GM13977 (cell line): ENCODE measurements around the gene NRCAM.

Experiments
- DNase-seq: peaks from one replicate; pipeline ENCODE4 v3.0.0; 2012; ENCODE audit warnings: low spot score
- CTCF ChIP-seq: IDR thresholded peaks from 2 replicates; pipeline ENCODE4 v1.5.1; 2012; ENCODE audit warnings: mild to moderate bottlenecking, control low read depth; ENCODE audit not compliant: insufficient read depth; ENCODE audit errors: extremely low read depth, missing control alignments
- in situ Hi-C: fragments of 300-500 bp; cut with MboI; formaldehyde crosslinking; loops from one replicate; pipeline ENCODE4 v1.12.0; 2022; ENCODE audit warnings: low sequenced_read_pairs, low pct_unique_long_range_greater_than_20kb, mixed read lengths, inconsistent platforms; ENCODE audit not compliant: unreplicated experiment

Gene NRCAM

GRCh38 chr7:108236681-108237415 lies 219.4 kb downstream of the NRCAM start:
- TF ChIP-seq CTCF = no peak
- no peak for DNase-seq
- in situ Hi-C loops = no loop called here

GRCh38 chr7:108235451-108236061 lies 220.7 kb downstream of the NRCAM start:
- in situ Hi-C loops = no loop called here
- no peak for TF ChIP-seq CTCF
- DNase-seq = no peak

- TF ChIP-seq CTCF = no peak
- no peak for DNase-seq
- in situ Hi-C loops = no loop called here
Measured at GRCh38 chr7:108234971-108235450, 221.2 kb downstream of the NRCAM start.

GRCh38 chr7:108234281-108234680 lies 222.0 kb downstream of the NRCAM start:
- in situ Hi-C loops = no loop called here
- no peak for TF ChIP-seq CTCF

GRCh38 chr7:108232076-108232475 lies 224.2 kb downstream of the NRCAM start:
- TF ChIP-seq CTCF = no peak
- in situ Hi-C loops = no loop called here

More at GRCh38 chr7:108234281-108234680, 222.0 kb downstream of the NRCAM start:
- DNase-seq = no peak

GRCh38 chr7:108231221-108231620 lies 225.0 kb downstream of the NRCAM start:
- no peak for TF ChIP-seq CTCF

More at GRCh38 chr7:108232076-108232475, 224.2 kb downstream of the NRCAM start:
- DNase-seq = no peak

More at GRCh38 chr7:108231221-108231620, 225.0 kb downstream of the NRCAM start:
- DNase-seq = no peak
- in situ Hi-C loops = no loop called here
